Stimulated activated CD4-positive, alpha-beta T cell treated with anti-CD3 and anti-CD28 coated beads, Interleukin-4, amount 100 ng/mL, for 48 hours (primary cell): ENCODE results near the gene SPEM2.
"Not testable (repeated sequence)": the region's sequence is repeated elsewhere in the genome, so short reads cannot be mapped to it uniquely, and the experiment has no call there.

Source experiments
- DNase-seq, 2 donors: peaks; one replicate each; pipeline ENCODE4 v3.0.0-alpha.2; 2020; ENCODE audit warnings: low read depth in 2 of 2

SPEM2 gene

DNA sequence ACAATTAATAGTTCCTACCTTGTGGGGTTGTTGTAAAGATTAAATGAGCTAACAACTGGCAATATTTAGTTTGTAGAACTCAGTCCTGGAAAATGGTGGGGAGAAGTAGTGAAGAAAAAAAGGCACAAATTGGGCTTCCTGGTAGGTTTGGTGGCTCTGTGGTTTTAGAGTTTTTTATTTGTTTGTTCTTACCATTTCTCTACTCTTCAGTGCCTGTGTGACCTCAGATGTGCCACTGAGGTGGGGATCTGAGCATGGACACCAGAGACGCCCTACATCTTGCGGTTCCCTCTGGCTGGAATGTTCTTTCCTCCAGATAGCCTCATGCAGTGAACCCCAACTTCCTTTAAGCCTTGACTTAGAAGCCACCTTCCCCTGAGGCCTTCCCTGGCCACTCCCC lies 46.3 kb downstream of the SPEM2 start:
- DNase-seq = no peak

DNA sequence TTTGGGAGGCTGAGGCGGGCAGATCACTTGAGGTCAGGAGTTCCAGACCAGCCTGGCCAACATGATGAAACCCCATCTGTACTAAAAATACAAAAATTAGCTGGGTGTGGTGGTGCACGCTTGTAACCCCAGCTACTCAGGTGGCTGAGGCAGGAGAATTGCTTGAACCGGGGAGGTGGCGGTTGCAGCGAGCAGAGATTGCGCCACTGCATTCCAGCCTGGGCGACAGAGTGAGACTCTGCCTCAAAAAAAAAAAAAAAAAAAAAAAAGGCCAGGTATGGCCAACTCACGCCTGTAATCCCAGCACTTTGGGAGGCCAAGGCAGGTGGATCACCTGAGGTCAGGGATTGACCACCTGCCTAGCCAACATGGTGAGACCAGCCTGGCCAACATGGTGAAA lies 49.4 kb downstream of the SPEM2 start:
- DNase-seq = not testable (repeated sequence)

DNA sequence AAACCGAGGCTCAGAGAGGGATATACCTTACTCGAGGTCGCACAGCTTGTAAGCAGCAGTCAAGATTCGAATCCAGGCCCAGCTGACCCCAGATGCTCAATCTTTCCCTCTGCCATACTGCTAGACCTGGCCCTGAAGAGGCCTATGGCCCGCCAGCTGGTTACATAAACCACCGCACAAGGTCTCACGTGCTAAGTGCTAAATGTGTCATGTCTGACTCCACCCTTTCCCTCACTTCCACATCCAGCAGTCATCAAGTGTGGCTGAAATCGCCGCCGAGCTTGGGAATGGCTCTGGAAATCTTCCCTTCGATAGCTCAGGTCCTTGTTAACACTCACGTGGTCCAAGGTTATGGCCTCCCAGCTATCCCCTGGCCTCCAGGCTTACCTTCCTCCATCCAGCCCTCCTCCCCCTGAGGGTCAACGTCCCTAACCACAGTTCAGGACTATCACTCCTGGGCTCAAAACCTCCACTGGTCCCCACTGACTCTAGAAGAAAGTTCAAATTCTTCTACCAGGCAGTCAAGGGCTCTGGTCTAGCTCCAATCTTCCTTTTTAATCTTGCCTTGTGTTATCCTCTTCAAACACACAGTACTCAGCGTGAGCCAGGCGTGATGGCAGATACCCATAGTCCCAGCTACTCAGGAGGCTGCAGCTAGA lies 50.5 kb downstream of the SPEM2 start:
- DNase-seq = no peak

DNA sequence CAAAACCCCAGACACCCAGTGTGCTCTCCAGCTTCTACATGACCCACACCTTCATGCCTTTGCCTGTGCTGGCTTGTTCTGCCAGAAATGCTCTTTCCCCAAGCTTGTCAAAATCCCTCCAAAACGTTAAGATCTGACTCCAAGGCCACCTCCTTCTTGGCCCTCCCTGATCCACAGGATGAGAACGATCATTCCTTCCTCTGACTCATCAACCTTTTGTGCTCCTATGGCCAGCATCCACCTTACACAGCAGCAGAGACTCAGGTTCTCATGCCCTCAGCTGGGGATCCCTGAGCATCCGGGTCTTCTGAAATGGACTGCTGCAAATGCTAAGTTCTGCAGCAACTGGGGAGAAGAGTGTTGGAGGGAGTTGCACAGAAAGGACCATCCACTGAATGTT lies 51.1 kb downstream of the SPEM2 start:
- DNase-seq = no peak

DNA sequence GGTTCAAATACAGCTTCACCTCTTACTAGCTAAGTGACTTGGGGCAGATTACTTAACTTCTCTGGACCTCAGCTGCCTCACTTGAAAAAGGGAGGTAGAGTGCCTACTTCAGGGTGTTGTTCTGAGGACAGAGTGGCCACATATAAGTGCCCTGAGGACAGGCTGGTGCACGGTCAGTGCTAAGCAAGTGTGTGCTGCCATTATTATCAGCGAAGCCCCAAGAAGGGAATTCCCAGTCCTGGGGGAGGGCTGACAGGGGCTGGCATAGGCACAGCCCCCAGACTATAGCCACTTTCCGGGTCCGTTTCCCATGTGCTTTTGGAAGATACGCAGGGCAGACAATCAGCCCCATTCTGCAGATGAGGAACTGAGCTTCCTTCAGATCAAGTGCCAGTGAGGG lies 51.5 kb downstream of the SPEM2 start:
- no peak for DNase-seq
